Hepatocyte (in vitro differentiated cells): ENCODE results near the gene COA8. TPM values are rescaled to one million over a fixed set of nuclear protein-coding genes. Genes with fewer than 3 reads are reported as not detected.

Experiments used
- DNase-seq: peaks from one replicate; pipeline ENCODE4 v3.0.0-alpha.2; 2016; ENCODE audit warnings: low spot score
- H2AFZ ChIP-seq: fragments of 200-600 bp; sonication (generic); 2 replicates; pipeline ENCODE4 v1.6.0; 2016; ENCODE audit warnings: antibody characterized with exemption, mild to moderate bottlenecking
- H3K27ac ChIP-seq: fragments of 200-600 bp; sonication (generic); 2 replicates; pipeline ENCODE4 v1.5.1; 2016; ENCODE audit warnings: mild to moderate bottlenecking
- H3K27me3 ChIP-seq: fragments of 200-600 bp; sonication (generic); 2 replicates; pipeline ENCODE4 v1.6.1; 2016
- H3K36me3 ChIP-seq: fragments of 200-600 bp; sonication (generic); replicated peaks from 2 replicates; pipeline ENCODE4 v1.5.1; 2016; ENCODE audit warnings: low read depth; ENCODE audit not compliant: insufficient read depth
- H3K4me1 ChIP-seq: fragments of 200-600 bp; sonication (generic); 2 replicates; pipeline ENCODE4 v1.5.1; 2016; ENCODE audit warnings: mild to moderate bottlenecking, moderate library complexity; ENCODE audit not compliant: insufficient read depth
- H3K4me2 ChIP-seq: fragments of 200-600 bp; sonication (generic); 2 replicates; pipeline ENCODE4 v1.6.0; 2016
- H3K4me3 ChIP-seq: fragments of 200-600 bp; sonication (generic); 2 replicates; pipeline ENCODE4 v1.5.1; 2016; ENCODE audit warnings: mild to moderate bottlenecking
- H3K79me2 ChIP-seq: fragments of 200-600 bp; sonication (generic); 2 replicates; pipeline ENCODE4 v1.6.0; 2017; ENCODE audit warnings: mild to moderate bottlenecking
- H3K9me2 ChIP-seq: fragments of 200-600 bp; sonication (generic); replicated peaks from 2 replicates; pipeline ENCODE4 v1.6.0; 2017; ENCODE audit warnings: mild to moderate bottlenecking; ENCODE audit not compliant: insufficient read depth
- H3K9me3 ChIP-seq: fragments of 200-600 bp; sonication (generic); 2 replicates; pipeline ENCODE4 v1.5.1; 2016; ENCODE audit warnings: low read depth, mild to moderate bottlenecking
- H4K20me1 ChIP-seq: fragments of 200-600 bp; sonication (generic); 2 replicates; pipeline ENCODE4 v1.6.0; 2016; ENCODE audit warnings: mild to moderate bottlenecking; ENCODE audit not compliant: insufficient read depth, poor library complexity, severe bottlenecking
- EZH2 ChIP-seq: fragments of 200-600 bp; sonication (generic); IDR thresholded peaks from 2 replicates; pipeline ENCODE4 v1.6.1; 2016; ENCODE audit warnings: antibody characterized with exemption, mild to moderate bottlenecking, borderline replicate concordance
- EZH2phosphoT487 ChIP-seq: fragments of 200-600 bp; sonication (generic); IDR thresholded peaks from one replicate; pipeline ENCODE4 v1.6.1; 2018; ENCODE audit warnings: antibody characterized with exemption, mild to moderate bottlenecking, low read depth, moderate library complexity; ENCODE audit not compliant: unreplicated experiment, severe bottlenecking
- WGBS: methylation state at CpG from one replicate; pipeline ENCODE4 v1.1.6; 2016; ENCODE audit warnings: low lambda C conversion rate; ENCODE audit errors: missing lambda C conversion rate; 5-methylcytosine and 5-hydroxymethylcytosine counted together
- polyA plus RNA-seq: library from polyadenylated mRNA; unstranded; fragments of >200 nt; fragmentation: Nextera tagmentation; extraction: Ambion mirVana; gene quantifications from 2 replicates; pipeline ENCODE4 v1.2.1, GENCODE V29; 2016
- total RNA-seq: library from RNA; depleted of rRNA; stranded (reverse); fragments of >200 nt; gene quantifications from 2 replicates; pipeline ENCODE4 v1.2.3, GENCODE V29; 2014
- TF ChIP-seq, protein P1 (sequence below): fragments of 200-600 bp; sonication (generic); IDR thresholded peaks from 2 replicates; pipeline ENCODE4 v1.5.1; 2016; ENCODE audit warnings: antibody characterized with exemption, mild to moderate bottlenecking; ENCODE audit not compliant: poor library complexity

COA8 gene
- total and polyA plus RNA-seq, 2 experiments from 2014 or later = 58.7 to 68.2 TPM

DNA sequence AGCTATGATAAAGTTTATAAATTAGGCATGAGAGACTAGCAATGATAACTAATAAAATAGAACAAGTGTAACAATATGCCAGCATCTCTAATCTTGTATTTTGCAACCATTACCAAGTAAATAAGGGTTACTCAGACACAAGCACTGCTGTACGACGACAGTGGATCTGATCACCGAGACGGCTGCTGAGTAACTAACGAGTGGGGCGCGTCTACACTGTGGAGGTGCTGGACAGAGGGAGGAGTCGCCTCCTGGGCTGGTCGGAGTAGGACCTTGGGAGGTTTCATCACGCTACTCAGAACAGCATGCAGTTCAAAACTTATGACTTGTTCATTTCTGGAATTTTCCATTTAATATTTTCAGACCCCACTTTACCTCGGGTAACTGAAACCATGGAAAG is 18.4 kb downstream of the COA8 start:
- Histone ChIP-seq H3K9me2 (no peaks in the 10 kb centered on the region), H3K4me3 (no peak overlapping the region), H2AFZ (no peak overlapping the region), H3K36me3 (no peaks in the 10 kb centered on the region), H4K20me1 (no peaks in the 10 kb centered on the region), H3K9me3 (no peaks in the 10 kb centered on the region), H3K27ac (no peak overlapping the region), H3K27me3 (no peaks in the 10 kb centered on the region), H3K79me2 (peaks cover 13% of the 10 kb centered on the region), H3K4me2 (no peak overlapping the region), H3K4me1 (peaks cover 9% of the 10 kb centered on the region)
- WGBS = 96% methylated on average over 11 of the region's 11 CpGs
- TF ChIP-seq, protein P1, sequence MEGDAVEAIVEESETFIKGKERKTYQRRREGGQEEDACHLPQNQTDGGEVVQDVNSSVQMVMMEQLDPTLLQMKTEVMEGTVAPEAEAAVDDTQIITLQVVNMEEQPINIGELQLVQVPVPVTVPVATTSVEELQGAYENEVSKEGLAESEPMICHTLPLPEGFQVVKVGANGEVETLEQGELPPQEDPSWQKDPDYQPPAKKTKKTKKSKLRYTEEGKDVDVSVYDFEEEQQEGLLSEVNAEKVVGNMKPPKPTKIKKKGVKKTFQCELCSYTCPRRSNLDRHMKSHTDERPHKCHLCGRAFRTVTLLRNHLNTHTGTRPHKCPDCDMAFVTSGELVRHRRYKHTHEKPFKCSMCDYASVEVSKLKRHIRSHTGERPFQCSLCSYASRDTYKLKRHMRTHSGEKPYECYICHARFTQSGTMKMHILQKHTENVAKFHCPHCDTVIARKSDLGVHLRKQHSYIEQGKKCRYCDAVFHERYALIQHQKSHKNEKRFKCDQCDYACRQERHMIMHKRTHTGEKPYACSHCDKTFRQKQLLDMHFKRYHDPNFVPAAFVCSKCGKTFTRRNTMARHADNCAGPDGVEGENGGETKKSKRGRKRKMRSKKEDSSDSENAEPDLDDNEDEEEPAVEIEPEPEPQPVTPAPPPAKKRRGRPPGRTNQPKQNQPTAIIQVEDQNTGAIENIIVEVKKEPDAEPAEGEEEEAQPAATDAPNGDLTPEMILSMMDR = no peak
- TF ChIP-seq EZH2 = no peak
- no peak for TF ChIP-seq EZH2phosphoT487
- DNase-seq = no peak

GRCh38 chr14:103581954-103582703 is 19.4 kb downstream of the COA8 start:
- H3K9me3 ChIP-seq = no peaks in the 10 kb centered on the region
- H3K4me2 ChIP-seq = no peak overlapping the region
- H3K27ac ChIP-seq = no peak overlapping the region
- DNase-seq = no peak
- peaks cover 13% of the 10 kb centered on the region for H3K79me2 ChIP-seq
- TF ChIP-seq EZH2phosphoT487 = no peak
- TF ChIP-seq EZH2 = no peak
- TF ChIP-seq, protein P1 = no peak
- no peak overlapping the region for H3K4me3 ChIP-seq
- no peaks in the 10 kb centered on the region for H3K36me3 ChIP-seq
- no peaks in the 10 kb centered on the region for H4K20me1 ChIP-seq
- H2AFZ ChIP-seq = no peak overlapping the region
- 90% methylated on average over 26 of the region's 26 CpGs for WGBS
- peaks cover 4% of the 10 kb centered on the region for H3K4me1 ChIP-seq
- H3K9me2 ChIP-seq = no peaks in the 10 kb centered on the region
- H3K27me3 ChIP-seq = no peaks in the 10 kb centered on the region

DNA sequence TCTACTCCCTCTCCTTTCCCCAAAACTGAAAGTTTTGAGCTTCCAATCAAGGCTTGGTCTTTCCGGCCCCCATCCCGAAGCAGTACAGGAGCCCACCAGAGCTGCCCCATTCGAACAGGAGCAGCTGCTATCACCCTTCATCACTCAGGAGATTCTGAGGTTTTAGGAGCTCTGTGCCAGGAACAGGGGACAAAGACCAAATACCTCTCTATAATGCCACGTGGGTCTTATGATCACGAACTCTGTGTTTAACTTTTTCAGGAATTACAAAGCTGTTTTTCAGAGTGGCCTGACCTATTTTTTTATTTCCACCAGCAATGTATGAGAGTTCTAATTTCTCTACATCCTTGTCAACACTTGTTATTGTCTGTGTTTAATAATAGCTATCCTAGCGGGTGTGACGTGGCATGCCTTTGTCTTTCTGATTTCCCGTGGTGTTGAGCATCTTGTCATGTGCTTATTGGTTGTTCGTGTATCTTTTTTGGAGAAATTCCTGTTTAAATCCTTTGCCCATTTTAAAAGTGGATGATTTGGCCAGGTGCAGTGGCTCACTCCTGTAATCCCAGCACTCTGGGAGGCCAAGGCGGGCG is 21.7 kb downstream of the COA8 start:
- no peak overlapping the region for H3K4me2 ChIP-seq
- H3K4me3 ChIP-seq = no peak overlapping the region
- H3K79me2 ChIP-seq = peaks cover 5% of the 10 kb centered on the region
- WGBS = 93% methylated on average over 11 of the region's 11 CpGs
- H3K27ac ChIP-seq = no peak overlapping the region
- H3K36me3 ChIP-seq = no peaks in the 10 kb centered on the region
- no peaks in the 10 kb centered on the region for H4K20me1 ChIP-seq
- no peaks in the 10 kb centered on the region for H3K27me3 ChIP-seq
- TF ChIP-seq EZH2phosphoT487 (no peak), EZH2 (no peak)
- TF ChIP-seq, protein P1 = no peak
- no peaks in the 10 kb centered on the region for H3K9me2 ChIP-seq
- no peak for DNase-seq
- no peaks in the 10 kb centered on the region for H3K4me1 ChIP-seq
- no peak overlapping the region for H2AFZ ChIP-seq
- H3K9me3 ChIP-seq = no peaks in the 10 kb centered on the region
